PC-9 (cell line): ENCODE results near the gene NTM. TPM values are rescaled to one million over a fixed set of nuclear protein-coding genes. Genes with fewer than 3 reads are reported as not detected.
"Not testable (repeated sequence)": the region's sequence is repeated elsewhere in the genome, so short reads cannot be mapped to it uniquely, and the experiment has no call there.

ENCODE experiments used
- BruUV-seq: library from RNA; stranded (reverse); fragments of 400-500 nt; replicated peaks from 2 replicates; lab custom pipeline; 2021; lab: Mats Ljungman, UMichigan
- CTCF ChIA-PET: fragments of 300-600 bp; sonication (Branson Sonifier 250); formaldehyde crosslinking; loops from one replicate; lab custom pipeline; 2022; ENCODE audit warnings: antibody characterized with exemption; lab: Charles Lee
- POLR2A ChIA-PET: fragments of 300-600 bp; sonication (Branson Sonifier 250); formaldehyde crosslinking; loops from one replicate; lab custom pipeline; 2022; ENCODE audit warnings: antibody characterized with exemption; ENCODE audit not compliant: unreplicated experiment; lab: Charles Lee
- DNase-seq, 2 experiments: peaks; one replicate each; pipeline versions ENCODE4 v3.0.0 to v3.0.0-alpha.2; 2015 to 2022; ENCODE audit warnings: mixed read lengths in 1 of 2
- H2AFZ ChIP-seq: fragments of 200-600 bp; sonication (generic); 2 replicates; pipeline ENCODE4 v1.8.1; 2017; ENCODE audit warnings: antibody characterized with exemption
- H3F3A ChIP-seq: fragments of 200-600 bp; sonication (generic); 2 replicates; pipeline ENCODE4 v1.8.1; 2017; ENCODE audit warnings: antibody characterized with exemption, mild to moderate bottlenecking, low read depth; ENCODE audit not compliant: insufficient read depth
- H3K27ac ChIP-seq: fragments of 200-600 bp; sonication (generic); 2 replicates; pipeline ENCODE4 v1.6.1; 2016; ENCODE audit warnings: mixed run types
- H3K27me3 ChIP-seq: fragments of 200-600 bp; sonication (generic); 2 replicates; pipeline ENCODE4 v1.6.1; 2016; ENCODE audit warnings: low read depth, mixed run types; ENCODE audit not compliant: insufficient read depth
- H3K36me3 ChIP-seq: fragments of 200-600 bp; sonication (generic); 2 replicates; pipeline ENCODE4 v1.6.1; 2016; ENCODE audit warnings: low read depth, mixed run types
- H3K4me1 ChIP-seq: fragments of 200-600 bp; sonication (generic); replicated peaks from 2 replicates; pipeline ENCODE4 v1.6.1; 2016; ENCODE audit warnings: mixed run types; ENCODE audit not compliant: insufficient read depth
- H3K4me2 ChIP-seq: fragments of 200-600 bp; sonication (generic); 2 replicates; pipeline ENCODE4 v1.6.1; 2017; ENCODE audit warnings: mixed run types
- H3K4me3 ChIP-seq: fragments of 200-600 bp; sonication (generic); 2 replicates; pipeline ENCODE4 v1.6.1; 2016; ENCODE audit warnings: mixed run types
- H3K79me2 ChIP-seq: fragments of 200-600 bp; sonication (generic); 2 replicates; pipeline ENCODE4 v1.6.1; 2017; ENCODE audit warnings: low read depth, mixed run types
- H3K9me2 ChIP-seq: fragments of 200-600 bp; sonication (generic); 2 replicates; pipeline ENCODE4 v1.8.1; 2017; ENCODE audit warnings: mild to moderate bottlenecking; ENCODE audit not compliant: insufficient read depth
- H3K9me3 ChIP-seq: fragments of 200-600 bp; sonication (generic); 2 replicates; pipeline ENCODE4 v1.8.1; 2016; ENCODE audit warnings: low read depth; ENCODE audit not compliant: insufficient read depth
- H4K20me1 ChIP-seq: fragments of 200-600 bp; sonication (generic); 2 replicates; pipeline ENCODE4 v1.8.1; 2017; ENCODE audit not compliant: insufficient read depth
- EZH2 ChIP-seq: fragments of 200-600 bp; sonication (generic); IDR thresholded peaks from 2 replicates; pipeline ENCODE4 v1.8.0; 2017; ENCODE audit warnings: antibody characterized with exemption, low read depth
- intact Hi-C: fragments of 100-400 bp; cut with micrococcal nuclease; formaldehyde crosslinking; loops from one replicate; pipeline ENCODE4 v1.10.0; 2022; ENCODE audit not compliant: unreplicated experiment
- total RNA-seq: library from RNA; stranded (reverse); gene quantifications from 2 replicates; pipeline ENCODE4 v1.2.3, GENCODE V29; 2021
- TF ChIP-seq, protein P1 (sequence below): fragments of 200-600 bp; sonication (generic); conservative IDR thresholded peaks from 2 replicates; pipeline ENCODE4 v1.6.1; 2017; ENCODE audit warnings: mixed run types, antibody characterized with exemption, mild to moderate bottlenecking, moderate library complexity

The NTM gene
- total RNA-seq, 1 experiment from 2014 or later = not detected

DNA sequence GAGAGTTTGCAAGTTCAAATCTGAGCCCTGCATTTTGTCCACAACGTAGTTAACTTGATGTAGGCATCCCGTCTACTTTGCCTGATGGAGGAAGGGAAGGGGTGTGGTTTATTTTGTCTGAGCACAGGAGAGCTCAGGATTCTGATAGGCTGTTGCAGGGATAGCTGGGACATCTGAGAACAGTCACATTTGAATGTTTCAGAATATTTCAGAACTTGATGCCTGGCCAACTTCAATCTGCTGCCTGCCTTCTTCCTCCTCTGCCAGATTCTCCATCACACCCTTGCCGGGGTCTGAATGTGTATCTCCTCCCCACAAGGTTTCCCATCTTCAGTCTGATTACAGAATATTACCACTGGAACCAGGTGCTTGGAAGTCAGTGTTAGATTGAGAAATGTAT, 51.6 kb downstream of the NTM start:
- H3K36me3 ChIP-seq = no peaks in the 10 kb centered on the region
- H3K27me3 ChIP-seq = no peaks in the 10 kb centered on the region
- intact Hi-C loops = loop anchor here (1.0 kb wide), 1 partner anchor 75 kb away; no protein-coding TSS in a partner anchor
- H3K4me1 ChIP-seq = no peaks in the 10 kb centered on the region
- H3K9me3 ChIP-seq = no peaks in the 10 kb centered on the region
- POLR2A ChIA-PET = no interaction called here
- H3K79me2 ChIP-seq = no peaks in the 10 kb centered on the region
- no peak overlapping the region for H3K4me3 ChIP-seq
- no peaks in the 10 kb centered on the region for H4K20me1 ChIP-seq
- TSS peak; percentile 83 for BruUV-seq
- H3K4me2 ChIP-seq = no peak overlapping the region
- H3K27ac ChIP-seq = no peak overlapping the region
- no peaks in the 10 kb centered on the region for H3F3A ChIP-seq
- CTCF ChIA-PET = no interaction called here
- DNase-seq = no peak
- TF ChIP-seq, protein P1, sequence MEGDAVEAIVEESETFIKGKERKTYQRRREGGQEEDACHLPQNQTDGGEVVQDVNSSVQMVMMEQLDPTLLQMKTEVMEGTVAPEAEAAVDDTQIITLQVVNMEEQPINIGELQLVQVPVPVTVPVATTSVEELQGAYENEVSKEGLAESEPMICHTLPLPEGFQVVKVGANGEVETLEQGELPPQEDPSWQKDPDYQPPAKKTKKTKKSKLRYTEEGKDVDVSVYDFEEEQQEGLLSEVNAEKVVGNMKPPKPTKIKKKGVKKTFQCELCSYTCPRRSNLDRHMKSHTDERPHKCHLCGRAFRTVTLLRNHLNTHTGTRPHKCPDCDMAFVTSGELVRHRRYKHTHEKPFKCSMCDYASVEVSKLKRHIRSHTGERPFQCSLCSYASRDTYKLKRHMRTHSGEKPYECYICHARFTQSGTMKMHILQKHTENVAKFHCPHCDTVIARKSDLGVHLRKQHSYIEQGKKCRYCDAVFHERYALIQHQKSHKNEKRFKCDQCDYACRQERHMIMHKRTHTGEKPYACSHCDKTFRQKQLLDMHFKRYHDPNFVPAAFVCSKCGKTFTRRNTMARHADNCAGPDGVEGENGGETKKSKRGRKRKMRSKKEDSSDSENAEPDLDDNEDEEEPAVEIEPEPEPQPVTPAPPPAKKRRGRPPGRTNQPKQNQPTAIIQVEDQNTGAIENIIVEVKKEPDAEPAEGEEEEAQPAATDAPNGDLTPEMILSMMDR = no peak
- no peak for TF ChIP-seq EZH2
- H3K9me2 ChIP-seq = no peaks in the 10 kb centered on the region
- H2AFZ ChIP-seq = no peak overlapping the region

DNA sequence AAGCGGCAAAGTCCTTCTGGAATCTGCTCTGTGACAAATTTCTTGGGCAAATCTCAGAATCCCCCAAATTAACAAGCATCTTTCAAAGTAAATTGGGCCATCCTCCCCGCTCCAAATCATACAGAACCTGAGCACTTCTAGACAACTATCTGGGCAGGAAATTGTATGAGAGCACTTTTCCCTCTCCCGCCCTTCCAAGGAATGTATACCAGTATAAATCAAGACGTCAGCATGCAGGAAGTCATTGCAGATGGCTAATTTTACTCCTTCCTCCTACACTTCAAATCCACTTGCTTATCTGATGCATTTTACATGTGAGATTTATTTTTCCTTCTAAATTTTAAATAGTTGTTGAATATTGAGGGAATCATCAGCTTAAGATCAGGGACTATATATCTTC, 52.1 kb downstream of the NTM start:
- no peaks in the 10 kb centered on the region for H3K36me3 ChIP-seq
- no peaks in the 10 kb centered on the region for H3K9me3 ChIP-seq
- no peak overlapping the region for H3K27ac ChIP-seq
- no peak overlapping the region for H3K4me3 ChIP-seq
- H3K27me3 ChIP-seq = no peaks in the 10 kb centered on the region
- TF ChIP-seq, protein P1 = no peak
- no peak for TF ChIP-seq EZH2
- no peak for DNase-seq
- no peaks in the 10 kb centered on the region for H3K9me2 ChIP-seq
- BruUV-seq = no TSS peak
- no peaks in the 10 kb centered on the region for H4K20me1 ChIP-seq
- H3K4me1 ChIP-seq = no peaks in the 10 kb centered on the region
- H2AFZ ChIP-seq = no peak overlapping the region
- H3K79me2 ChIP-seq = no peaks in the 10 kb centered on the region
- POLR2A ChIA-PET = no interaction called here
- H3F3A ChIP-seq = no peaks in the 10 kb centered on the region
- CTCF ChIA-PET = interaction anchor here (0.6 kb wide), 1 partner anchor 1305 kb away, joined by 7 read pairs; no protein-coding TSS in a partner anchor
- intact Hi-C loops = loop anchor here (1.0 kb wide), 1 partner anchor 75 kb away; no protein-coding TSS in a partner anchor
- no peak overlapping the region for H3K4me2 ChIP-seq

DNA sequence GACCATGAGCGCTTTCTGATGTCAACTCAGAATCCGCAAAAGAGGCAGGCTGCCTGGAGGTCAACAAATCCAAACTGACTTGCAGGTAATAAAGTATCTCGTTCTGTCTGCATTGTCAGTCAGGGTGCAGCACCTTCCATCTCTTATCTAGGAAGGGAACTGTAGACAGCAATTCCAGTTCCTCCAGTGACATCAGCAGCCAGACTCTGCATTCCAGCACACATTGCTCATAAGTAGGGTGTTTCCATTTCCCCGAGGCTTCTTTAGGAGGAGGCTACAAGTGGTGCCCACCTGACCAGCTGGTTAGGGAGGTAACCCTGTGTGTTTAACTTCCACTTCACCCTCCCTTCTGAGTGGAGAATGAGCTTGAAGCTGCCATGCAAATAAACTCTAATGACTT, 53.3 kb downstream of the NTM start:
- no peak overlapping the region for H2AFZ ChIP-seq
- H3K27ac ChIP-seq = no peak overlapping the region

DNA sequence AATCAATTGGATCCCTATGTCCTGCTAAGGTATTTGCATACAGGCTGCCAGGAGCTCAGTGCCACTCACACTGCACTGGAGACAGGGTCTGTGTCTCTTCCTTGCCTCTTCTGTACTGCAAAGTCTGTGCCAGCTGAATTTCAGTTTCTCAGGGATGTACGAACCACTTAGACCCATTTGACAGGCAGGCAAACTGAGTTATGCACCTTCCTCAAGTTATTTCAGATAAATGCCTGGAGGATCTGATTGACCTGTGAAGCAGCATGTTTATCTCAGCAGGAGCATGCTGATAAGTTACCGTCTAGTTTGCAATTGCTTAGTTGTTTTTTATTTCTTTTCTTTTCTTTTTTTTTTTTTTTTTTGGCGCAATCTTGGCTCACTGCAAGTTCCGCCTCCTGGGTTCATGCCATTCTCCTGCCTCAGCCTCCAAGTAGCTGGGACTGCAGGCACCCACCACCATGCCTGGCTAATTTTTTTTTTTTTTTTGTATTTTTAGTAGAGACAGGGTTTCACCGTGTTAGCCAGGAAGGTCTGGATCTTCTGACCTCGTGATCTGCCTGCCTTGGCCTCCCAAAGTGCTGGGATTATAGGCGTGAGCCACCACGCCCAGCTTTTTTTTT, 54.0 kb downstream of the NTM start:
- H3K79me2 ChIP-seq, DNase-seq, H3K27ac ChIP-seq, H3K36me3 ChIP-seq, H3K9me2 ChIP-seq, H2AFZ ChIP-seq, H3K4me3 ChIP-seq, H3K9me3 ChIP-seq, intact Hi-C loops, H4K20me1 ChIP-seq, H3K27me3 ChIP-seq, H3F3A ChIP-seq, H3K4me2 ChIP-seq, H3K4me1 ChIP-seq: not testable (repeated sequence)
- ChIA-PET POLR2A (interaction anchor here (0.6 to 1.1 kb wide), 2 partner anchors 61 to 64 kb away, joined by 3 to 5 read pairs; no protein-coding TSS in a partner anchor), CTCF (interaction anchor here (0.7 kb wide), 1 partner anchor 62 kb away, joined by 4 read pairs; no protein-coding TSS in a partner anchor)
- BruUV-seq = TSS peak; percentile 94

More for the DNA sequence above, 53.3 kb downstream of the NTM start:
- Histone ChIP-seq H3K36me3 (no peaks in the 10 kb centered on the region), H3K4me2 (peak overlapping the region; percentile 38; the same call in 1 of the 2 replicates), H3K4me1 (no peaks in the 10 kb centered on the region), H3K9me2 (no peaks in the 10 kb centered on the region), H3K4me3 (no peak overlapping the region), H3K9me3 (no peaks in the 10 kb centered on the region), H3K27me3 (no peaks in the 10 kb centered on the region), H4K20me1 (no peaks in the 10 kb centered on the region), H3K79me2 (no peaks in the 10 kb centered on the region), H3F3A (no peaks in the 10 kb centered on the region)
- POLR2A ChIA-PET = interaction anchor here (0.5 to 1.1 kb wide), 2 partner anchors 9 to 62 kb away, joined by 3 read pairs; no protein-coding TSS in a partner anchor
- peak; percentile 65 to 77 for DNase-seq
- intact Hi-C loops = loop anchor here (1.0 kb wide), 2 partner anchors 63 to 390 kb away; no protein-coding TSS in a partner anchor
- CTCF ChIA-PET = no interaction called here
- TF ChIP-seq, protein P1 = no peak
- TF ChIP-seq EZH2 = no peak
- no TSS peak for BruUV-seq
